HepG2 (cell line): Measurements from ENCODE around the gene PRSS36. TPM values are rescaled to one million over a fixed set of nuclear protein-coding genes. Genes with fewer than 3 reads are reported as not detected.

Source experiments
- FOXJ3 ChIP-seq: sonication (generic); formaldehyde crosslinking; IDR thresholded peaks from 2 replicates; pipeline ENCODE4 v1.4.0; 2020; ENCODE audit warnings: missing genetic modification reagents, mild to moderate bottlenecking, borderline replicate concordance
- GABPA ChIP-seq, 2 experiments: IDR thresholded peaks; 2 replicates each; pipeline ENCODE4 v1.6.1; 2011 to 2016; ENCODE audit warnings: low read depth in 2 of 2, low read length in 1 of 2, missing biosample characterization in 1 of 2, missing genetic modification characterization in 1 of 2
- GTF2F1 ChIP-seq: fragments of 150-350 bp; IDR thresholded peaks from 2 replicates; pipeline ENCODE4 v1.6.1; 2014; ENCODE audit warnings: low read length
- PHF8 ChIP-seq: sonication (generic); formaldehyde crosslinking; IDR thresholded peaks from 2 replicates; pipeline ENCODE4 v1.5.0; 2020; ENCODE audit warnings: missing genetic modification reagents
- SALL2 ChIP-seq: sonication (generic); formaldehyde crosslinking; IDR thresholded peaks from 2 replicates; pipeline ENCODE4 v1.8.1; 2023; ENCODE audit warnings: mild to moderate bottlenecking, missing genetic modification reagents, inconsistent platforms
- SRF ChIP-seq: IDR thresholded peaks from 2 replicates; pipeline ENCODE4 v1.6.1; 2011; ENCODE audit warnings: mild to moderate bottlenecking, low read depth, low read length, moderate library complexity
- TEAD3 ChIP-seq: optimal IDR thresholded peaks from 2 replicates; pipeline ENCODE3; 2016; ENCODE audit warnings: borderline replicate concordance
- ZBTB38 ChIP-seq: sonication (generic); formaldehyde crosslinking; IDR thresholded peaks from 2 replicates; pipeline ENCODE4 v1.5.1; 2020; ENCODE audit warnings: mild to moderate bottlenecking, missing genetic modification reagents
- ZNF256 ChIP-seq: sonication (generic); formaldehyde crosslinking; conservative IDR thresholded peaks from 2 replicates; pipeline ENCODE4 v1.4.0; 2020; ENCODE audit warnings: missing genetic modification reagents
- ZNF451 ChIP-seq: sonication (generic); formaldehyde crosslinking; IDR thresholded peaks from 2 replicates; pipeline ENCODE4 v1.5.0; 2020; ENCODE audit warnings: mild to moderate bottlenecking, missing genetic modification reagents
- ZNF7 ChIP-seq: IDR thresholded peaks from 2 replicates; pipeline ENCODE4 v1.6.1; 2016; ENCODE audit warnings: missing biosample characterization, missing genetic modification reagents
- polyA plus RNA-seq, 8 experiments: library from polyadenylated mRNA; depleted of rRNA in 3 of 8; stranded (reverse) in 7 of 8; unstranded in 1 of 8; fragments of >200 nt; fragmentation: Illumina TruSeq in 4 of 8; extraction: Trizol in 4 of 8; gene quantifications; 2 replicates each; pipeline versions ENCODE4 v1.2.1 to v1.2.3, GENCODE V29; 2011 to 2016; ENCODE audit warnings: low read depth in 4 of 8, missing spikeins in 1 of 8, mixed read lengths in 1 of 8; ENCODE audit not compliant: insufficient read depth in 1 of 8
- total RNA-seq, 5 experiments: library from RNA; depleted of rRNA; stranded (reverse); fragments of >200 nt; fragmentation: Illumina TruSeq; extraction: Trizol; gene quantifications; 2 replicates each; pipeline ENCODE4 v1.2.3, GENCODE V29; 2016; ENCODE audit warnings: low read depth in 1 of 5
- TF ChIP-seq, protein P1 (sequence below): sonication (generic); formaldehyde crosslinking; IDR thresholded peaks from 2 replicates; pipeline ENCODE4 v1.4.0; 2020; ENCODE audit warnings: missing genetic modification reagents
- TF ChIP-seq, protein P2 (sequence below): sonication (generic); formaldehyde crosslinking; IDR thresholded peaks from 2 replicates; pipeline ENCODE4 v1.5.0; 2020; ENCODE audit warnings: mild to moderate bottlenecking, missing genetic modification reagents
- TF ChIP-seq, protein P3 (sequence below): sonication (generic); formaldehyde crosslinking; IDR thresholded peaks from 2 replicates; pipeline ENCODE4 v1.8.1; 2023; ENCODE audit warnings: mild to moderate bottlenecking, moderate library complexity, missing genetic modification reagents
- TF ChIP-seq, protein P4 (sequence below): sonication (generic); formaldehyde crosslinking; IDR thresholded peaks from 2 replicates; pipeline ENCODE4 v1.8.0; 2022; ENCODE audit warnings: mild to moderate bottlenecking, missing genetic modification reagents
- TF ChIP-seq, protein P5 (sequence below): sonication (generic); formaldehyde crosslinking; IDR thresholded peaks from 2 replicates; pipeline ENCODE4 v1.8.1; 2023; ENCODE audit warnings: mild to moderate bottlenecking, missing genetic modification reagents, borderline replicate concordance
- TF ChIP-seq, protein P6 (sequence below): sonication (generic); formaldehyde crosslinking; IDR thresholded peaks from 2 replicates; pipeline ENCODE4 v1.4.0; 2020; ENCODE audit warnings: missing genetic modification reagents, borderline replicate concordance

PRSS36 gene
- total and polyA plus RNA-seq, 2 of the 13 experiments (the other 11 are each of a cell fraction or from before 2014, with no cell fraction given), result 1.5 to 2.1 TPM

DNA sequence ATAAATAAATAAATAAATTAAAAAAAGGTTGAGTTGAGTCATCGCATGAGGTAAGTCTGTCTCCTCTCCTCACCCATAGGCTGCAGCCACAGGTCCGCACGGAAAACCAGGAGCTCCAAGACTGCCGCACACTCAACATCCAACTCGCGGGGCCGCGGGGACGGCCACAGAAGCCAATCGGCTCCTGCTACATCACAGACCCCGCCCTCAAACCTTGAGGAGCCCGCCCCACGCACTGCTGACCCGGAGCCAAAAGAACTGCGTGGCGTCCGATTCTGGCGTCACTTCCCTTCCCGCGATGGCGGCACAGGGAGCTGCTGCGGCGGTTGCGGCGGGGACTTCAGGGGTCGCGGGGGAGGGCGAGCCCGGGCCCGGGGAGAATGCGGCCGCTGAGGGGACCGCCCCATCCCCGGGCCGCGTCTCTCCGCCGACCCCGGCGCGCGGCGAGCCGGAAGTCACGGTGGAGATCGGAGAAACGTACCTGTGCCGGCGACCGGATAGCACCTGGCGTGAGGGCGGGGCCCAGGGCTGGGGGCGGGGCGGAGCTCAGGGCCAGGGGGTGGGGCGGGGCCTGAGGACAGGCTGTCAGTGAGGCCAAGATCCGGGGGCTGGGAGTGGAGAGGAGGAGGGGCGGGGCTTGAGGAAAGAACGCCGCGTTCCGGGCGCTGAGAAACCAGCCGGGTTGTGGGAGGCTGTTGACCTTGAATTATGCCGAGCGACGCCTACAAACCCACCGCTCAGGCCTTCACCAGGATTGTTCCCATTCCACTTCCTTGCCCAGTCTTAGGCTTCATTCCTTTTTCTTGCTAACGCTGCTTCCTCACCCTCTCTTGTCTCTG lies 32.3 kb downstream of the PRSS36 start, which contains the start of gene KAT8 (continued):
- TF ChIP-seq, protein P1, sequence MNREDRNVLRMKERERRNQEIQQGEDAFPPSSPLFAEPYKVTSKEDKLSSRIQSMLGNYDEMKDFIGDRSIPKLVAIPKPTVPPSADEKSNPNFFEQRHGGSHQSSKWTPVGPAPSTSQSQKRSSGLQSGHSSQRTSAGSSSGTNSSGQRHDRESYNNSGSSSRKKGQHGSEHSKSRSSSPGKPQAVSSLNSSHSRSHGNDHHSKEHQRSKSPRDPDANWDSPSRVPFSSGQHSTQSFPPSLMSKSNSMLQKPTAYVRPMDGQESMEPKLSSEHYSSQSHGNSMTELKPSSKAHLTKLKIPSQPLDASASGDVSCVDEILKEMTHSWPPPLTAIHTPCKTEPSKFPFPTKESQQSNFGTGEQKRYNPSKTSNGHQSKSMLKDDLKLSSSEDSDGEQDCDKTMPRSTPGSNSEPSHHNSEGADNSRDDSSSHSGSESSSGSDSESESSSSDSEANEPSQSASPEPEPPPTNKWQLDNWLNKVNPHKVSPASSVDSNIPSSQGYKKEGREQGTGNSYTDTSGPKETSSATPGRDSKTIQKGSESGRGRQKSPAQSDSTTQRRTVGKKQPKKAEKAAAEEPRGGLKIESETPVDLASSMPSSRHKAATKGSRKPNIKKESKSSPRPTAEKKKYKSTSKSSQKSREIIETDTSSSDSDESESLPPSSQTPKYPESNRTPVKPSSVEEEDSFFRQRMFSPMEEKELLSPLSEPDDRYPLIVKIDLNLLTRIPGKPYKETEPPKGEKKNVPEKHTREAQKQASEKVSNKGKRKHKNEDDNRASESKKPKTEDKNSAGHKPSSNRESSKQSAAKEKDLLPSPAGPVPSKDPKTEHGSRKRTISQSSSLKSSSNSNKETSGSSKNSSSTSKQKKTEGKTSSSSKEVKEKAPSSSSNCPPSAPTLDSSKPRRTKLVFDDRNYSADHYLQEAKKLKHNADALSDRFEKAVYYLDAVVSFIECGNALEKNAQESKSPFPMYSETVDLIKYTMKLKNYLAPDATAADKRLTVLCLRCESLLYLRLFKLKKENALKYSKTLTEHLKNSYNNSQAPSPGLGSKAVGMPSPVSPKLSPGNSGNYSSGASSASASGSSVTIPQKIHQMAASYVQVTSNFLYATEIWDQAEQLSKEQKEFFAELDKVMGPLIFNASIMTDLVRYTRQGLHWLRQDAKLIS (CRISPR knock-in tag), result no peak
- TF ChIP-seq, protein P2, sequence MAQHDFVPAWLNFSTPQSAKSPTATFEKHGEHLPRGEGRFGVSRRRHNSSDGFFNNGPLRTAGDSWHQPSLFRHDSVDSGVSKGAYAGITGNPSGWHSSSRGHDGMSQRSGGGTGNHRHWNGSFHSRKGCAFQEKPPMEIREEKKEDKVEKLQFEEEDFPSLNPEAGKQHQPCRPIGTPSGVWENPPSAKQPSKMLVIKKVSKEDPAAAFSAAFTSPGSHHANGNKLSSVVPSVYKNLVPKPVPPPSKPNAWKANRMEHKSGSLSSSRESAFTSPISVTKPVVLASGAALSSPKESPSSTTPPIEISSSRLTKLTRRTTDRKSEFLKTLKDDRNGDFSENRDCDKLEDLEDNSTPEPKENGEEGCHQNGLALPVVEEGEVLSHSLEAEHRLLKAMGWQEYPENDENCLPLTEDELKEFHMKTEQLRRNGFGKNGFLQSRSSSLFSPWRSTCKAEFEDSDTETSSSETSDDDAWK (CRISPR knock-in tag), result no peak
- TF ChIP-seq ZBTB38 (CRISPR knock-in tag) (peak; percentile 42; the same call in 1 of the 2 replicates), GABPA (IDR thresholded peaks at IDR 0.05; ENCODE audit: low read depth, low read length) (peak; percentile 99), GABPA (CRISPR knock-in tag; IDR thresholded peaks at IDR 0.05; ENCODE audit: low read depth) (peak; percentile 95), ZNF256 (CRISPR knock-in tag) (peak; percentile 36; the same call in 1 of the 2 replicates), ZNF451 (CRISPR knock-in tag) (0 out of 2 replicates have a peak, but pooled peaks have one; percentile 60), FOXJ3 (no peak), TEAD3 (CRISPR knock-in tag) (peak; percentile 44), SALL2 (CRISPR knock-in tag) (peak; percentile 44; the same call in 1 of the 2 replicates), GTF2F1 (0 out of 2 replicates have a peak, but pooled peaks have one; percentile 53), ZNF7 (no peak), PHF8 (CRISPR knock-in tag) (peak; percentile 88), SRF (peak; percentile 64)
- TF ChIP-seq, protein P3, sequence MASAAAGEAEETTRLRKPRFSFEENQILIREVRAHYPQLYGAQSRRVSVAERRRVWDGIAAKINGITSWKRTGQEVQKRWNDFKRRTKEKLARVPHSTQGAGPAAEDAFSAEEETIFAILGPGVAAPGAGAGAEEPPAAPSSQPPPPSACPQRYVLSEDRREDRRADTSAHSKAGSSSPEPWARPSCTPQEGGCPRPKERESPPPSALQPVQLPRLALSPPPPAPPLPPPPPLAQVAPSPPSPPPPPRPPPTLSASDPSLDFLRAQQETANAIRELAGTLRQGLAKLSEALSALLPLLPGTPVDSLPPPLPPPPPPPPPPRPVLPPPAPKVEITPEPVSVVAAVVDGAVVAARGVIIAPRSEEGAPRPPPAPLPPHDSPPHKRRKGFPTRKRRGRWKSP, result peak; percentile 62; the same call in 1 of the 2 replicates
- TF ChIP-seq, protein P4, sequence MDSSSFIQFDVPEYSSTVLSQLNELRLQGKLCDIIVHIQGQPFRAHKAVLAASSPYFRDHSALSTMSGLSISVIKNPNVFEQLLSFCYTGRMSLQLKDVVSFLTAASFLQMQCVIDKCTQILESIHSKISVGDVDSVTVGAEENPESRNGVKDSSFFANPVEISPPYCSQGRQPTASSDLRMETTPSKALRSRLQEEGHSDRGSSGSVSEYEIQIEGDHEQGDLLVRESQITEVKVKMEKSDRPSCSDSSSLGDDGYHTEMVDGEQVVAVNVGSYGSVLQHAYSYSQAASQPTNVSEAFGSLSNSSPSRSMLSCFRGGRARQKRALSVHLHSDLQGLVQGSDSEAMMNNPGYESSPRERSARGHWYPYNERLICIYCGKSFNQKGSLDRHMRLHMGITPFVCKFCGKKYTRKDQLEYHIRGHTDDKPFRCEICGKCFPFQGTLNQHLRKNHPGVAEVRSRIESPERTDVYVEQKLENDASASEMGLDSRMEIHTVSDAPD (CRISPR knock-in tag), result peak; percentile 72
- TF ChIP-seq, protein P5, sequence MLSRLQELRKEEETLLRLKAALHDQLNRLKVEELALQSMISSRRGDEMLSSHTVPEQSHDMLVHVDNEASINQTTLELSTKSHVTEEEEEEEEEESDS (CRISPR knock-in tag), result 0 out of 2 replicates have a peak, but pooled peaks have one; percentile 83
- TF ChIP-seq, protein P6, sequence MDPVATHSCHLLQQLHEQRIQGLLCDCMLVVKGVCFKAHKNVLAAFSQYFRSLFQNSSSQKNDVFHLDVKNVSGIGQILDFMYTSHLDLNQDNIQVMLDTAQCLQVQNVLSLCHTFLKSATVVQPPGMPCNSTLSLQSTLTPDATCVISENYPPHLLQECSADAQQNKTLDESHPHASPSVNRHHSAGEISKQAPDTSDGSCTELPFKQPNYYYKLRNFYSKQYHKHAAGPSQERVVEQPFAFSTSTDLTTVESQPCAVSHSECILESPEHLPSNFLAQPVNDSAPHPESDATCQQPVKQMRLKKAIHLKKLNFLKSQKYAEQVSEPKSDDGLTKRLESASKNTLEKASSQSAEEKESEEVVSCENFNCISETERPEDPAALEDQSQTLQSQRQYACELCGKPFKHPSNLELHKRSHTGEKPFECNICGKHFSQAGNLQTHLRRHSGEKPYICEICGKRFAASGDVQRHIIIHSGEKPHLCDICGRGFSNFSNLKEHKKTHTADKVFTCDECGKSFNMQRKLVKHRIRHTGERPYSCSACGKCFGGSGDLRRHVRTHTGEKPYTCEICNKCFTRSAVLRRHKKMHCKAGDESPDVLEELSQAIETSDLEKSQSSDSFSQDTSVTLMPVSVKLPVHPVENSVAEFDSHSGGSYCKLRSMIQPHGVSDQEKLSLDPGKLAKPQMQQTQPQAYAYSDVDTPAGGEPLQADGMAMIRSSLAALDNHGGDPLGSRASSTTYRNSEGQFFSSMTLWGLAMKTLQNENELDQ, result peak; percentile 91; the same call in 1 of the 2 replicates
